HG03097 (cell line): Measurements from ENCODE around the gene HIVEP2.

Experiments
- ATAC-seq: cut with Tn5 transposase; IDR thresholded peaks from one replicate; pipeline ENCODE4 v1.9.1; 2021; ENCODE audit not compliant: unreplicated experiment, low FRiP score

The HIVEP2 gene

DNA sequence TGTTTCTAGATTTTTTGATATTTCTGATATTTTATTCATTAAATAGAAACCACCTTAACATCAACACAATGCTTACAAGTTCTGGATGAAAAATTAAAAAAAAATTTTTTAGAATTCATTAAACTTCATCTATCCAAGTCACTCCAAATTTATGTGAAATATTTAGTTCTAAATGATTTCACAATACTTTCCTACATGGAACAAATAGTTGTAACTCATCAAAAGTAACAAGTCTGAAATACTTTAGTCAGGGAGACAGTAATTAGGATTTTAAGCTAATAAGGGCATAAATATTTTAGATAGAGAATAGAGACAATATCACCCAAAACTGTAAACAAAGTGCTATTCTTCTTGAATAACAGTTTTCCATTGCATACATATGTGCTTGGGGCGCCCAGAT lies 147.8 kb downstream of the HIVEP2 start:
- ATAC-seq: no peak

DNA sequence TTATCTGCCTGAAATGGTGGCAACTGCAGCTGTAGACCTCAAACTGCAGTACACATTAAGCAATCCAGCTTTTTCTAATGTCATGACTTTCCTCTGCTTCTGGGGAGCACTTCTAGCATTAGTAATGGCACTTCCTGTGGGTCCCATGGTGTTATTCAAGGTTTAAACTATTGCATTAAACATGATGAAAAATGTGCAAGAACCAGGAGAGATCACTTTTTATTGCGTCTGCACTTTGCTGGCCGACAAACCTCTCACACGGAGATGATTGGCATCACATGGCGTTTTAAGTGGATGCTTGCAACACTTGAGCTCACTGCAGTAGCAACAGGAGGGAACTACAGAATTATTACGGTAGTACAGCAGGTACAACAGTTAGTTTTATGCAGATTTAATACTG lies 148.4 kb downstream of the HIVEP2 start:
- ATAC-seq: no peak

DNA sequence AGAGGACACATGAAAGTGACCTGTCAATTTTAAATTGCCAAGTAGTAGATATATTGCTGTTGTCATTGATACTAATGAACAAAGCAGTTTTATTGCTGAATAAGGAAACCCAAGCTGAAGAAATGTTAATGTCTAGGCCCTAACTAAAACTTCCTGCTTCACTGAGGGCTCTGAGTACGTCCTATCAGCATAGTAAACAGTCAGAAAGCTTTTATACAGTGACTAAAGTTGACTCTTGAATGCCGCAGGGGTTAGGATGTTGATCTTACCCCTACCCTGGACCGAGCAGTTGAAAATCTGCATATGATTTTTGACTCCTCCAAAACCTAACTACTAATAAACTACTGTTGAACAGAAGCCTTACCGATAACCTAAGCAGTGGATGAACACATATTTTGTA lies 149.0 kb downstream of the HIVEP2 start:
- ATAC-seq: no peak

DNA sequence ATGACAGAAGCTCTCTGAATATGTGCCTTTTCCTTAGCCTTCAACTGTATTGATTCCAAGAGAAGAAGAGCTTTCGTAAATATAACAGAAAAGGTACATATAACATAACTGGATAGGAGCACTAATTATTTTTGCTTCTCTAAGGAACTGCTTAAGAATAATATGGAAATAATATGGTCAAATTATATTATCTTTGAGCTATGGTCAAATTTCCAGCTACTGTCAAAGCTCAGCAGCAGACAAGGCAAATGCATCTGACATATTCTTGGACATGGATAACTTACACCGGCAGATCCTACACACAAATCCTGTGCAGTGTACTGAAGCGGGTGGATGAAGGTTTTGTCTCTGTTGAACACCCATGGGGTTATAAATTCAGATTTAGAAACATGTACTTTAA lies 150.6 kb downstream of the HIVEP2 start:
- ATAC-seq: no peak

DNA sequence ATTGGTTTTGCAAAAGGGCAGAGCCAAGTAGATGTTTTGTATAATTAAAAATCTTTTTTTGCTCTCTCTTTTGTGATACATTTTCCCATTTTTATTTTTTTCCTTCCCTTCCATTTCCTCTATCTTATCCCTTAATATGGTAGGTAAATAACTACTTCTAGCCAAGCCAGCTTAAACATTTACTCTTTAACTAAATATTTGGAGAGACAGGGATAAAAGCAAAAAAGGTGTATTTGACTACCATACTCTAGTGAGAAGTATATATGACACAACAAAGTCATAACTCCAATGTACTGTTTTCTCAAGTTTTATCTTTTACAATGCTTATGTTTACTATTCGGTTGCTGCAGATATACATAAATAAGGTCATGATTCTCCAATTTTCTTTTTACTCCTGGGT lies 154.7 kb downstream of the HIVEP2 start:
- no peak for ATAC-seq

DNA sequence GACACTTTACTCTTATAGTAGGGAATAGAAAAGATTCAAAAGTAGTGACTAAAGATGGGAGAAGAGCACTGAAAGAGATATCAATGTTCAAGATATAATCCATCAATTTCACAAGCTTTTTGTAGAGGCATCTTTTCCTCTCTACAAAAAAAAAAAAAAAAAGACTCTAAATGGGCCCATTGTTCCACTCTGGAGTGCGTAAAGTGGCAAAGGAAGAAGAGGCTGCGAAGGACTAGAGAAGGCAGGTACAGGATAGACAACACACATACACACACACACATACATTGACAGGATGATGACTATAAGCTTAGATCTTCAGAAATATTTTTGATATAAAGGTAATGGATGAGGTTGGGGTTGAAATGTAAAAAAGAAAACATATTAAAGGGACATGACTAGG lies 157.6 kb downstream of the HIVEP2 start:
- ATAC-seq: no peak

DNA sequence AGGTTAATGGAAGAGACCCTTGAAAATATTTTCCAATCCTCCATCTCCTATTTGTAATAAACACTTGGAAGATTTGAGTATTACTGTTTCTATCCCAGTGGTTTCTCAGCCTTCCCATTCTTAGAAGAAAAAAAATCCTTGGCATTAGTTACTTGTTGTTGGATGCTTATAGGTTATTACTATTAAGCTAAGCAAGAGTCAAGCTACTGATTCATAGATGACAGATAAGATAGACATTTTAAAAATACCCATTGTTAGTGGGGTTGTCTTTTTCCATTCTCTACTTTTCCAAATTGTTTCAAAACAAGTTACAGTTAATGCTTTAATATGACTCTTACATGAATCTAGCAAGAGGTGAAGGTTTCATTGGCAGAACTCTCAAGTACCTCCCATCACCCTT lies 158.5 kb downstream of the HIVEP2 start:
- no peak for ATAC-seq

DNA sequence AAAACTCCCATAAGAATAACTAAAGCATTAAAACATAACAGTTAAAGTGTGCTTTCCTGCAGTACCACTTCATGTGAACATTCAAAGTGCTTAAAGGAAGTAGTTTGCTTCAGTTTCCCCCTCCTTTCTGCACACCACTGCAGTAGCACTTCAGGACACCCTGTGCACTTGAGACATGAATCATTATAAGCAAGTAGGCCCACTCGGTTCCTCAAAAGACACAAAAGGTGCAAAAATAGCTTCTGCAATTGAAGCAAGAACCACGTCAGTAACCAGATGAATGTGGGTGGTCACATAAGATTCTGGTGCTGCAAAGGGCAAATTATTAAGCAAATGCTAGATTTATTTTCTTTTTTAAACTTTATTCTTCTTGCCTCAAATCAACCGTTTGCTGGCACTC lies 160.6 kb downstream of the HIVEP2 start:
- ATAC-seq: peak; percentile 94

DNA sequence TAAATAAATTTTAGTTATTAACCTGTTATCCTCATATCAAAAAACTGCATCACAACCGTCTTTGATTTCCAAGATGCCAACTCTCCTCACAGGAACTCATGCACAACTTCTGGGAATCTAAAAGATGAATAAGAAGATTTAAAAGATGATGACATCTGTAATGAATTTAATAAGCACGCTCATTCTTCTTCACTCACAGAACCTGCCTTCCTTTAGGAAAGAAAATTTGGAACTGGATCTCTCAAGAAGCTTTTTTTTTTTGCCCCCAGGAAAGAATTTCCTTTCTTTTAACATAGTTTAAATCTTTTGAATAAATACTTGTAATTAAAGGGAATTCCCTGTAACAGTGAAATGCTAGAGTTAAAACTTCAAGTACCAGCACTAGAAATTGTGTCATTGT lies 161.5 kb downstream of the HIVEP2 start:
- ATAC-seq: no peak

DNA sequence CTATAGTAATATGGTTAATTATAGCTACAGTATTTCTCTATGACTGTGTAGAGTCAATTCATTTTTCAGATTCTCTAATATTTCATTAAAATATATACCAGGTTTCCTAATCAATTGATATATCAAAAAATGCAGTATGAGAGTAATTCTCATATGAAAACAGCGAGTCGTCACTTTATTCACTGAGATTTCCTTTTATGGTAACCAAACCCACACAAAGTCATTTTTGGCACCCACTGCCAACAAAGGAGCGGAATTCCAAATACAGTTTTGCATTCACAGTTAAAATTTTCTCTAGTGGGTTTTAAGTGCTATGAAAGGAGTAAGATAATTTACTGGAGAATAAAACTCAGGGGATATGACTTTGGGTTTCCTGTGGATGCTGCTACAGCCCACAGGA lies 163.8 kb downstream of the HIVEP2 start:
- no peak for ATAC-seq

DNA sequence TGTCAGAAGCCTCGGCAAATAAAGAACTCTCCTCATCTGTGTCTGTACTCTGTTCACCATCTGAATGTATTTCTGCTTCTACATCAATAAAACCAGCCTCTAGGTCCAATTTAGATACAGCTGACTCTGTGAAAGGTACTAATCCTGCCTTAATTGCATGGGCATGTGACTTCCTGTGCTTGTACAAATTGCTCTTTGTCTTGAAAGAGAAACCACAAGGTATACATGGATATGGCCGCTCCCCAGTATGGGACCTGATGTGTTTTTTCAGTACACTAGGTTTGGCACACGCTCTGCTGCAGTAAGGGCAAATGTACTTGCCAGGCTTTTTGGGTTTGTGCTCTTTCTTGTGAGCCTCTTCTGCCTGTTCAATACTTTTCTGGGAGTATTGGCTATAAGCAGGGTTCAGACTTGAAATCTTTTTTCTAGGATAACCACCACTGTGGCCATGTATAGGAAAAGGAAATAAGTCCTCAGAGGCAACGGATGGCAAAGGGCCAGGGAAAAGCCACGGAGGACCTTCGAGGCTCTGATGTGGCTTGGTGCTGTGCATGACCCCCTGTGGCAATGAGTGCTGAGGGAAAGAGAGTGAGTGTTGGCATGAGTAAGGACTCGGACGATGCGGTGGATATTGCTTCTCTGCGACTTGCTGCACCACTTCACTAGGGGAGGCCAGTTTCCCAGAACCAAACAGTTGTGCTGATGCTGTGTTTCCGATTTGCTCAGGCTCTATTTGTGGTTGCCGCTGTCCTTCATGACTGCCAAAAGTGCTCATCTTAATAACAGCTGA lies 170.9 kb downstream of the HIVEP2 start:
- ATAC-seq: no peak

DNA sequence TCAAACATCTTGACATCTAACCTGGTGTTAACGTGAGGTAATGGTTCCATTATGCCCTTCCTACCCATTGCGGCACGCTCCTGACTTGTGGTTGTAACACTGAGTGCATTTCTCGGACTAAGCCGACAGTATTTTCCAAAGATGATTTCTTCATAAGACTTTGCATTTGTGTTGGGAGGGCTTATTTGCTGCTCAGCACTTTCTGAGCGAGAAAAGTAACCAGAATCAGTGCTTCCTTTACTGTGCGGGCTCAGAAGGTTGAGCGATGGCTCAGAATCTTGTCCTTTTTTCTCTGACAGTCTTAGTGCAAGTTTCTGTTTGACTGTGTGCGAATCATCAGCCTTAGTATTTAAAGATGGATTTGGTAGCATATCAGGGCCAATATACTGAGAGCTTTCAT lies 171.7 kb downstream of the HIVEP2 start:
- no peak for ATAC-seq

DNA sequence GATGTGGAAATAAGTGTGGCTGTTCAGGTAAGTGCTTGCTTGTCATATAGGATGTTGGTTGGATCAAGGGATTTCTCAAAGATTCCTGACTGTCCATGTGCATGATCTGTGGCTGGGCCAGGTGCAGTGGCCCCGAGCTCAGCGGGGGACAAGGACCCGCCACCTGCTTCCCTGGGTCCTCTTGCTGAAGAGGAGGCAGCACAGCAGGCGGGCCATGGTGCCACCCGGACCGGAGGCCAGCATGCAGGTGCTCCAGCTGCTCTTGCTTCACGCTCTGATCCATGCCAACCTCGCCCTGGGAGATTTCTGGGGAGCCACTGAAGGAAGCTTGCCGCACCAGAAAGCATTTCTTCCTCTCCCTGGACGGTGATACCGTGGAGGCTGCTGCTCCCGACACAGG lies 173.8 kb downstream of the HIVEP2 start:
- no peak for ATAC-seq

DNA sequence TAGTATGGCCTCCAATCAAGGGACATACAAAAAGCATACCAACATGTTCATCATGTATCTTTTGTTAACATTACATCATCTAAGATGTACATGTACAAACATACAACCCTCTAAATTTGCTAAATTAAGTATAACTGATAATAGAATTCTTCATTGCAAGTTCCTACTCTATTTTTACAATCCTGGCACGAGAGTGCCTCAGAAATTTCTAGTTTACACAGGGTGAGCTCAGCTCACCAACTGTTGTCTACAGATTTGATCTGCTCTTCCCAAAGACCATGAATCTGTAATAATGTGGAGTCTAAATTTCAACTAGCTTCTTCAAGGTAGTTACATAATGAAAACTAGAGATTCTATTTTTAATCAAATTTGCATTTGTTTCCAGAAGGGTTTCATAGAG lies 179.7 kb downstream of the HIVEP2 start:
- no peak for ATAC-seq

DNA sequence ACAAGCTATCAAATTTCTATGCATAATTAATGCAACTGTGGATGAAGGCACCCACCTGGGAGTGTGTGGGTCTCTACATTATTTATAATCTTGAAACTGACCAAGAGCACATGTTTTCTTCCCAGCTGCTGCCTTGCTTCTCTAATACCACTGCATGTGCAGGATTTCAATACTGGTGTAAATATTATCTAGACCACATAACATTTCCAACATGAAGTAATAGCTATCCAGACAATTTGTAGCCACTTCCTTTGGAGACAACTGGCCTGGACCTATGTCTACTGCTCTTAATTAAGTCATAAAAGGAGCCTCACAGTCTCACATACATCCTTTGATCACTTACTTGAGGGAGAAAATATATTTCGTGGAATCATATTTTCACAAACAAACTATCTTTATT lies 180.7 kb downstream of the HIVEP2 start:
- no peak for ATAC-seq

DNA sequence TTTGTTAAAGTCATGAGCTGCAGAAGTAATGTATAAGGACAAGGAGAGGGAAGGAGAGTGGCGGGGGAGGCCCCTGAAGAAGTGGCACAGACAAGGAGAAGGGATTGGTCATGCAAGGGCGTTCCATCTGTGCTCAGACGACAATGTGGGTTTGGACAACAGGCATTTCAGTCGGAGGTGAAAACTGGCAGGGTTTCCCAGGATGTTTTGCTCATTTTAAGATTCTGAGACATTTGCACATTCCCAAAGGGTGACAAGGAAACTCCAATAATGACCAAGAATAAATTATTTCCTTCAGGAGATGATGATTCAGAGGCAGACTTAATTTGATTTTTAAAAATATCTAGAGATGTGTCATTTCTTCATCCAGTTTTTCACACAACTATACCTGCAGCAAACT lies 181.8 kb downstream of the HIVEP2 start:
- ATAC-seq: no peak

DNA sequence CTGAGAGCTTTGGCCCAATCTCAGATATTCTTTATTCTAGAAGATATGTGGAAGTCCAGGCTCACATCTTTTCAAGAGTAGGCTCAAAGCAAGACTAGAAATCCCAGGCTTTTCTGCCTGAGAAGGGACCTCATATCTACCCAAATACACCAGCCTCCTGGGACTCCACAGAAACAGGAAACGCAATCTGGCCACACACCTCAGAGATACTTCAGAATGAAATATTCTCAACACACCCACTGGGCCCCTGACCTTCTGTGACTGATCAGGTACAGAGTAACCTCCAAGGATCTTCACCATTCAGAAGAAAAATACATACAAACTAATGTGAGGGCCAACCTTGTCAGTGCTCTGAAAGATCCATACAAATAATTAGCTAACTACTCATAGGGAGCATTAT lies 183.2 kb downstream of the HIVEP2 start:
- no peak for ATAC-seq

DNA sequence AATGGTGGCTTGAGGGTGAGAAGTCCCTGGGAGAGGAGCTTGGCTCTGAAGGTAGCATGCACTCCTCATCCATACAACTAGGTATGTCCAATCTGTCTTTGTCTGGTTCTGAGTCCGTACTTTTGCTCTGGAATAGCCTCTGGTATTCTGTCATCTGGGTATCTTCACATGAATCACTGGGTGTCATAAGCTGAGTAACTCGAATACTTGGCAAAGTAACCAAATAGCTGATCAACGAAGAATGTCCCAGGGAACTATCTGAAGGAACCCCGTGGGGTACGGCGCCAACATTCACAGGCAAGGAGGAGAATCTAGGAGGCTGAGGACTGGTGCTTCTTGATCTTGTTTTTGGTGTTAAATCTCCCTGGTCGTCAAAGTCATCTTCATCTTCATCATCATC lies 184.8 kb downstream of the HIVEP2 start:
- ATAC-seq: no peak

DNA sequence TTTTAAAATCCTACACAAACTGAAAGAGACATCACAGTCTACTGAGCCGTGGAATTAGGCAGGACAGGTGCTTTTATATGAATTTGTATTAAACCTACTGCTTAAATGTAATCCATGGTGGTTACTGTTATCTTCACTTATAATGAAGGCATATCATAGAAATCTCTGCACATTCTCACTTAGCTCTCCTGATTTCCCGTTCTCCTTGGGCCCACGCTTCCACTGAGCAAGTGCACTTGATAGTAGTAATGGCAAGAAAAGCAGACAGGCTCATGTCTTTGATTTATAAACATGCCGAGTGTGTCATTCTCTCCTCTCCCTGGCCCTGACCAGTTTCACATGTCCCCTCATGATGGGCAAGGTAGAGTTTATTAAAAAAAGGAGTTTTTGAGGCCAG lies 186.3 kb downstream of the HIVEP2 start:
- ATAC-seq: no peak

DNA sequence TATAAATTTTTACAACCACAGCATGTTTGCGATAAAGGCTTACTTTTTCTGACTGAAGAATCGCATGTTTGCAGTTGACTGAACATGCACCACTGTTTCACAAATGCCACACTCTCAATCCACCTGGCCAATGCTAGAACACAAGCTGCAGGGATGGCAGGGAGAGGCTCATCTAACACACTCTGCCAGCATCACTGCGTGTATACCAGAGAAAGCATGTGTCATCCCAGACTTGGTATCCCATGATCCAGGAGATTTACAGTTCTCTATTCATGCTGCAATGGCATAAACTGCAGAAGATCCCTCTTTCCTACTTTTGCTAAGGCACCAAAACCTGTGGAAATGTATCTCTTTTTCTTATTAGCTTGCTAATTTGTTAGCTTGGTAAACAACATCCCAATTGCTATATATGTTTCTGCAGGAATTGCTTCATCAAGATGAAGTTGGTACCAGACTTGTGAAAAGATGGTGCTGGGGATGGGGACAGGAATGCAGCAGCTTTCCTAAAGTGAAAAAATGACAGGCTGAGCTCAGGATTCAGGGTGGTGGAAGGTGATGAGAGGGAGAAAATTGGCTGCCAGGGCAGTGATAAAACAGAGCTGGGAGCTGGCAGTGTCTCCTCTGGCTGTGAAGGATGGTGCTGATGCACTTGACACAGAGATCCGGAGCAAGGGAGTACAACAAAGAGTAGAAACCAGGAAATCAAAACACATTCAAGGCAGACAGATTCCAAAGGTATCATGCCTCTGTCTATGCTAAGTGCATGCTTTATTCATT lies 186.9 kb downstream of the HIVEP2 start:
- ATAC-seq: no peak

DNA sequence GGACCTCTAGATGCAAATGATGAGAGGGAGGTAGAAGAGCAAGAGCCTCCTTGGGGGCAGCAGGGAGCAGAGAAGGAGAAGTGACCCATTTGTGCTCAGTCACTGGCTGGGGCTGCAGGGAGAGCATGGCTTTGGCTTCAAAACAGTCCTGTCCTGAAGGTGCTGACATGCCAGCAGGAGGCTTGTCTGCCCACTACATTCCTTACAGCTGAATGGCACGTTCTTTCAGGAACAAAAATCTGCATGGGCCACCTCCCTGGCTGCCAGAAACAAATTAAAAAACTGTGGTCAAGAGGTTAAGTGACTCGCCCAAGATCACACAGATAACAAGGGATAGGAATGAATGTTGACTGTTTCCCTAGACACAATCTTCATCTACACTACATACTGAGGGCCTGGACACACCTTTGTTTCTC lies 188.8 kb downstream of the HIVEP2 start:
- ATAC-seq: no peak

DNA sequence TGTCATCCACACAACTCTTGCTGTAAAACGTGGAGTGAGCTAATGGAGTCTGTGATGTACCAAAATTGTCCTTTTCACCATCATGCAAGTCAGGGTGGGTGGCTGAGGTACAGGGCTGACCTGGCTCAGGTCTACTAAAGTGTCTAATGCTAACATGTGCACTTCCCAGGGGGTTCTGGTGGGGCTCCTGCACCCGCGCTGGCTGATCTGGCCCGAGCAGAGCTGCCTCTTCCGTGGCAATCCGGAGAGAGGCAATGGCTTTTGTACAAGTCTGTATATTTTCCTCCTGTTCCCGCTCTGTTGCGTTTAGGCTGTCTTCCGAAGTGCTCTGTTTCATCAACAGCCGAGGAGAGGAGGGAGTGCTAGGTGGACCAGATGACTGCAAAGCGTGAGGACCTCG lies 191.8 kb downstream of the HIVEP2 start:
- no peak for ATAC-seq
